SH-SY5Y (cell line): ENCODE measurements around the gene AIFM3.

Experiments
- GATA2 ChIP-seq: IDR thresholded peaks from 2 replicates; pipeline ENCODE4 v1.6.1; 2011; ENCODE audit warnings: mild to moderate bottlenecking, low read depth, low read length
- GATA3 ChIP-seq: IDR thresholded peaks from 2 replicates; pipeline ENCODE4 v1.6.1; 2011; ENCODE audit warnings: low read depth, mild to moderate bottlenecking, low read length, moderate library complexity

The AIFM3 gene

GRCh38 chr22:20990184-20991180 lies 23.4 kb downstream of the AIFM3 start:
- TF ChIP-seq GATA3 (no peak), GATA2 (no peak)

DNA sequence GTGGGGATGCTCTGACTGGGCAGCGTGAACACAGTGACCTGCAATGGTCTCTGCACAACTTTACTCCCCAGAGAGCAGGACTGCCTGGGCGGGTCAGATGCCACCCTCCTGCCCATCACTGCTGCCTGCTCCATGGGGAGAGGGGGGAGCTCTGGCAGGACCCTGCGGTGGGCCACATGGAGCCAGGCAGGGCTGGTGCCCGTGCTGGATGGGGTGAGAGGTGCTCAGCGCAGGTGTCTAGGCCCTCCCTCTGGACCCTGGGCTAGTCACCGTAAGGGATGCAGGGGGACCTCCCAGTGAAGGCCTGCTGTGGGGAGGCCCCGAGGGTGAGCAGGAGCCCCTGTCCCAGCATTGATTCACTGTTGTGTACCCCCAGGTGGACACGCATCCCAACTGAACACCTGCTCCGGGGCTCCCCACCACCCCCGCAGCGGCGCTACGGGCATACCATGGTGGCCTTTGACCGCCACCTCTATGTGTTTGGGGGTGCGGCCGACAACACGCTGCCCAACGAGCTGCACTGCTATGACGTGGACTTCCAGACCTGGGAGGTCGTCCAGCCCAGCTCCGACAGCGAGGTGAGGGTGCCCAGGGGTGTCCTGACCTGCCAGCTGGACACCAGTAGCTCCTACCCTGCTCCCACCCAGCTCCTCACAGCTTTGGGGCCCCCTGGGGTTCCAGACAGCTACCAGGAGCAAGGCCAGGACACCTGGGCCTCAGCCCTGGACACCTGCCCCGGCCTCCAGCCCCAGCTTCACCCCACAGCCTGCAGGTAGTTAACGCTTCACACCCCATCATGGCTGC lies 24.4 kb downstream of the AIFM3 start:
- TF ChIP-seq GATA2 (no peak), GATA3 (no peak)

GRCh38 chr22:20992056-20992442 lies 25.0 kb downstream of the AIFM3 start:
- TF ChIP-seq GATA3 (no peak), GATA2 (no peak)

GRCh38 chr22:20992456-20993303 lies 25.6 kb downstream of the AIFM3 start:
- no peak for TF ChIP-seq GATA2
- TF ChIP-seq GATA3 = no peak

GRCh38 chr22:20993304-20994127 lies 26.5 kb downstream of the AIFM3 start:
- TF ChIP-seq GATA3 = no peak
- TF ChIP-seq GATA2 = no peak

DNA sequence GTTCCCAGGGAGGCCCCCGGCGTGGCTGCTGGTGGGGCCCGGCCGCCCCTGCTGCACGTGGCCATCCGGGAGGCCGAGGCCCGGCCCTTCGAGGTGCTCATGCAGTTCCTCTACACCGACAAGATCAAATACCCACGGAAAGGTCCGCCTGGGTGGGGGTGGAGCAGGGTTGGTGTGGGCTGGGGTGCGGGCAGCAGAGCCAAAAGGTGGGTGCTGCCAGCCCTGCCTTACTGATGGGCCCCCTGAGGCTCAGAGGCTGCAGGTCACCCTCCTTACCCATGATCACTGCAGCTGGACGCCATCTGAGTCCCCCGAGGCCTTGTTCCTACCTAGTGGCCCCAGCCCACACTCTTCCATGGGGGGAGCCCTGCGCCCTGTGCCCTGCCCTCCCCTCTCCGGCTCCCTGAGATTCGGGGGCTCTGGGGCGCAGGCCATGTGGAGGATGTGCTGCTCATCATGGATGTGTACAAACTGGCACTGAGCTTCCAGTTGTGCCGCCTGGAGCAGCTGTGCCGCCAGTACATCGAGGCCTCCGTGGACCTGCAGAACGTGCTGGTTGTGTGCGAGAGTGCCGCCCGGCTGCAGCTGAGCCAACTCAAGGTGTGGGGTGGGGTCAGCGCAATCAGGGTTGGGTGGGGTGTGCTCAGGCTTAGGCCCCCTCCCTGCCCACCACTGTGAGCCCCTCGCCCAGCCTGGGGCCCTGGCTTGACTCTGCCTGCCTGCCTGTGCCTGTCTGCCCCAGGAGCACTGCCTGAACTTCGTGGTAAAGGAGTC lies 27.3 kb downstream of the AIFM3 start:
- no peak for TF ChIP-seq GATA3
- TF ChIP-seq GATA2 = no peak

DNA sequence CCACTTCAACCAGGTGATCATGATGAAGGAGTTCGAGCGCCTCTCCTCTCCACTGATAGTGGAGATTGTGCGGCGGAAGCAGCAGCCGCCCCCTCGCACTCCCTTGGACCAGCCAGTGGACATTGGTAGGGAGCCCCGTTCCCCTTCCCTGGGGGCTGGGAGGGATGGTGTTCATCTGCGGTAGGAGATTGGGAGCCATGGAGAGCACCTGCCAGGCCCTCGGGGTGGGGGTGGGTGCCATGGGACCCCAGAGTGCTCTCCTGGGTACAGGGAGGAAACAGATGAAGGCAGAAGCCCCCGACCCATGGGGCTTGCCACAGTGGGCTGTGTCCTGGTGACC lies 27.8 kb downstream of the AIFM3 start:
- TF ChIP-seq GATA2 (no peak), GATA3 (no peak)

GRCh38 chr22:20995329-20996030 lies 28.4 kb downstream of the AIFM3 start:
- TF ChIP-seq GATA3 = no peak
- no peak for TF ChIP-seq GATA2

DNA sequence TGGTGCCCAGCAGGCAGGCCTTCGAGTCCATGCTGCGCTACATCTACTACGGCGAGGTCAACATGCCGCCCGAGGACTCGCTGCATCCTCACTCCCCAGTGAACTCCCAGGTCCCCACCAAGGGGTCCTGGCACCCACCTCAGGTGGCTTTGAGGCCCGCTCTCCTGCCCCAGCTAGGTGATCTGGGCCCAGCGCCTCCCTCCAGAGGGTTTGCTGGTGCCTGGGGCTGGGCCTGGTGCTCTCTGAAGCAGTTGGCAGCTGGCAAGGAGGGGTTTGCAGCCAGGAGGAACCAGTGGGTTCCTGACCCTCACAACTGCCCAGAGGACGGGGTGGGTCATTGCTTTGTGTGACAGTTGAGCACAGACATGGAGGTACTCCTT lies 29.0 kb downstream of the AIFM3 start:
- no peak for TF ChIP-seq GATA3

GRCh38 chr22:20996598-20997535 lies 29.8 kb downstream of the AIFM3 start:
- TF ChIP-seq GATA3 = no peak
- no peak for TF ChIP-seq GATA2
